Spleen (tissue), 7 donors: Measurements from ENCODE around the gene OXER1.

Experiments used
- POLR2A ChIP-seq, 3 donors: fragments of 450-650 bp; IDR thresholded peaks; one replicate each; pipeline ENCODE4 v1.5.1; 2017; ENCODE audit warnings: antibody characterized with exemption in 3 of 3, mild to moderate bottlenecking in 1 of 3
- TF ChIP-seq, protein P1 (sequence below), 11 experiments: fragments of 200-600 bp in 7 of 11; fragments of 450-650 bp in 4 of 11; sonication (generic) in 4 of 11; IDR thresholded peaks in 8 of 11; conservative IDR thresholded peaks in 3 of 11; 1 replicate in 7 of 11; 2 replicates in 4 of 11; pipeline versions ENCODE4 v1.4.0 to v1.8.0; 2016 to 2021; ENCODE audit warnings: antibody characterized with exemption in 11 of 11, inconsistent platforms in 4 of 11, mild to moderate bottlenecking in 1 of 11
- donor health status: DM: no; HTN: no; CAD: no; lungs with moderate emphysema.
- donor health status: DM: no; HTN: no; CAD: no.
- donor health status: DM: no; HTN: no; CAD: no.

DNA sequence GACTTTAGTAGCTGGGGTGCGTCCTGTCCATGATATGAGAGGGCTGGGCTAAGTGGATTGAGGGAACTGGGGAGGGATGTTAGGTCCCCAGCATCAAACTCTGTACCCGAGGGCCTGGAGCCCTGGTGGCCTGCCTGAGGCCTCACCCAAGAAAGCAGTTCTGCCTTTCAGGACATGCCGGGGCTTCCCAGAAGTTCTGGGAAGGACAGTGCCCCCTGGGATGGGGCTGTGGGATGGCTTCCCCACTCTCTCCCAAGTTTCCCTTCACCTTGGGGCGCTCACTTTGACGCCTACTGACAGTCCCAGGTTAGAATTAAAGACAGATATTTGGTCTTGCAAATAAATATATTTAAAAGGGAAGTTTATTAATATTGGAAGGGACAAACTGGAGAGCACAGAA is 1.8 kb downstream of the OXER1 start:
- TF ChIP-seq, protein P1, sequence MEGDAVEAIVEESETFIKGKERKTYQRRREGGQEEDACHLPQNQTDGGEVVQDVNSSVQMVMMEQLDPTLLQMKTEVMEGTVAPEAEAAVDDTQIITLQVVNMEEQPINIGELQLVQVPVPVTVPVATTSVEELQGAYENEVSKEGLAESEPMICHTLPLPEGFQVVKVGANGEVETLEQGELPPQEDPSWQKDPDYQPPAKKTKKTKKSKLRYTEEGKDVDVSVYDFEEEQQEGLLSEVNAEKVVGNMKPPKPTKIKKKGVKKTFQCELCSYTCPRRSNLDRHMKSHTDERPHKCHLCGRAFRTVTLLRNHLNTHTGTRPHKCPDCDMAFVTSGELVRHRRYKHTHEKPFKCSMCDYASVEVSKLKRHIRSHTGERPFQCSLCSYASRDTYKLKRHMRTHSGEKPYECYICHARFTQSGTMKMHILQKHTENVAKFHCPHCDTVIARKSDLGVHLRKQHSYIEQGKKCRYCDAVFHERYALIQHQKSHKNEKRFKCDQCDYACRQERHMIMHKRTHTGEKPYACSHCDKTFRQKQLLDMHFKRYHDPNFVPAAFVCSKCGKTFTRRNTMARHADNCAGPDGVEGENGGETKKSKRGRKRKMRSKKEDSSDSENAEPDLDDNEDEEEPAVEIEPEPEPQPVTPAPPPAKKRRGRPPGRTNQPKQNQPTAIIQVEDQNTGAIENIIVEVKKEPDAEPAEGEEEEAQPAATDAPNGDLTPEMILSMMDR (IDR thresholded peaks at IDR 0.05 in 8 of 11, conservative IDR thresholded peaks at IDR 0.05 in 3 of 11), result no peak
- TF ChIP-seq POLR2A (IDR thresholded peaks at IDR 0.05), result no peak
